Activated CD4-positive, alpha-beta memory T cell treated with anti-CD3 and anti-CD28 coated beads, Interleukin-2, amount 10 ng/mL, durations not matched to agents 7 days and 5 days (primary cell): Measurements from ENCODE around the gene EVI5L. TPM values are rescaled to one million over a fixed set of nuclear protein-coding genes. Genes with fewer than 3 reads are reported as not detected.
"Not testable (repeated sequence)": the region's sequence is repeated elsewhere in the genome, so short reads cannot be mapped to it uniquely, and the experiment has no call there.

Experiments used
- CTCF ChIA-PET: fragments of 350-600 bp; sonication (Branson Sonifier 250); formaldehyde crosslinking; loops from one replicate; lab custom pipeline; 2021; ENCODE audit warnings: antibody characterized with exemption, inconsistent platforms; lab: Charles Lee
- POLR2A ChIA-PET: fragments of 350-600 bp; sonication (Branson Sonifier 250); formaldehyde crosslinking; loops from one replicate; lab custom pipeline; 2021; ENCODE audit warnings: antibody characterized with exemption; lab: Charles Lee
- DNase-seq: peaks from one replicate; pipeline ENCODE4 v3.0.0-alpha.2; 2020
- H3K27ac Mint-ChIP-seq: one replicate; pipeline ENCODE4 v1.8.0; 2021; ENCODE audit warnings: mild to moderate bottlenecking, mixed read lengths
- H3K27me3 Mint-ChIP-seq: one replicate; pipeline ENCODE4 v1.8.0; 2021; ENCODE audit warnings: mixed read lengths
- H3K36me3 Mint-ChIP-seq: one replicate; pipeline ENCODE4 v1.8.0; 2021; ENCODE audit warnings: low read depth, mixed read lengths
- H3K4me1 Mint-ChIP-seq: one replicate; pipeline ENCODE4 v1.8.0; 2021; ENCODE audit warnings: mixed read lengths
- H3K4me3 Mint-ChIP-seq: one replicate; pipeline ENCODE4 v1.8.0; 2021; ENCODE audit warnings: mild to moderate bottlenecking, mixed read lengths
- H3K9me3 Mint-ChIP-seq: one replicate; pipeline ENCODE4 v1.8.0; 2021; ENCODE audit warnings: mixed read lengths
- total RNA-seq, 2 experiments: library from RNA; stranded (reverse); gene quantifications; one replicate each; pipeline ENCODE4 v1.2.3, GENCODE V29; 2021

EVI5L gene
- total RNA-seq, 2 experiments from 2014 or later, result 7.0 to 7.7 TPM

DNA sequence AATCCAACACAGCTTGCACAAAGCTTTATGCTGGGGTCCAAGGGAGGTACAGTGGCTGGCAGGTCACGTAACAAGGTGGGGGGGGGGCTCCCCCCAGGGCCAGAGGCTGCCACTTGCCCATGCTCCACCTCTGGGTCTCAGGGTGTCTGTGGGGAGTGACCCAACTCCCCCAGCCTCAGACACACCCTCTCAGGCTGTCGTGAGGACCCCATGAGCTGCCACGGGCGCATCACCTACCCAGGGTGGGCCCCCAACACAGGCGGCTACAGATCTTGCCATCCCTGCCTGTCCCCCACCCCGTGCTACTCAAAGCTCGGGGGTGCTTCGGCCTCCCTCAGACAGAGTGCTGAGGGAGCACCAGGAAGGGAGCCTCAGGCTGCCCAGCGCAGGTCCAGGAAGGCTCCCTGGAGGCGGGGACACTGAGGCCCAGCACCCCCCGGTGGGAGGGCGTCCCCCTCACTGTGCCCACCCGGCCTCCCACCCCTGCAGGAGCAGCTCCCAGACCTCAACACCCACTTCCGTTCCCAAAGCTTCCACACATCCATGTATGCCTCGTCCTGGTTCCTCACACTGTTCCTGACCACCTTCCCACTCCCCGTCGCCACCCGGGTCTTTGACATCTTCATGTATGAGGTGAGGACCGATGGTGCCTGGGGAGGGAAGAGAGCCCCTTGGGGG, 21.1 kb downstream of the EVI5L start:
- CTCF ChIA-PET, result no interaction called here
- Mint-ChIP-seq H3K4me1 (no peaks in the 10 kb centered on the region), H3K27ac (no peak overlapping the region), H3K36me3 (no peaks in the 10 kb centered on the region), H3K9me3 (no peaks in the 10 kb centered on the region), H3K27me3 (no peaks in the 10 kb centered on the region), H3K4me3 (no peak overlapping the region)
- POLR2A ChIA-PET, result no interaction called here
- no peak for DNase-seq

DNA sequence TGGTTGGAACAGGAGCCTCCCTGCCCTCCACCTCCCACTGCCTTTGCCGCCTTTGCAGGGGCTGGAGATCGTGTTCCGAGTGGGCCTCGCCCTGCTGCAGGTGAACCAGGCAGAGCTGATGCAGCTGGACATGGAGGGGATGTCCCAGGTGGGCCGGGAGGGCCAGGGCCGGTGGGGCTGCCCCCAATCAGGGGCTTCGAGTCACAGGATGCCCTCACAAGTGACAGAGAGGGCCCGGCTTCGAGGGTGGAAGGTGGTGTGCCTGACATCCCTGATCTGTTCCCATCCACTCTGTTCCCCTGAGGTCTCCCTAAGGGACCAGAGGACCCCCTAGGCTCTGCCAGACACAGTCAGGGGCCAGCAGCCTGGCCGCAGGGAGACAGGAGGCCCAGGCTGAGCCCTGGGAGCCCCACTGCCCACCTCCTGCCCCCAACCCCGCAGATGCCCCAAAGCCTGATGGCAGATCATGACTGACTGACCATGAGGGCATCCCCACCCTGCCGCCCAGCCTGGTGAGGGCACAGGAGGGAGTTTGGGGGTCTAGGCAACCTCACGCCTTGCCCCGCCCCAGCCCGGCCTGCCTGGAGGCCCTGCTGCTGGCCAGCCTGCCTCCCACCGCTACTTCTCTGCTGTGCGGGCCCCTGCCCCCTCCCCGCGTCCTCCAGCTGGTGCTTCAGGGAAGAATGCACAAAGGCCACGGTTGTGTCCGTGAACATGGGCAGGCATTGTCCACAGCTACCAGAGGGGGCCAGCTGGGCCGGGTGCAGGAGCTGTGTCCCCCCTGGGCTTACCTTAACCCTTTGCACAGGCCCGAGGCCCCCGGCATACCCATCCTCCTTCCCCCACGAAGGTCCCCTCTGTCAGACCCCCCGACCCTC, 21.8 kb downstream of the EVI5L start:
- no peaks in the 10 kb centered on the region for H3K36me3 Mint-ChIP-seq
- ChIA-PET CTCF (interaction anchor here (0.6 to 1.4 kb wide), 8 partner anchors 9 to 259 kb away, joined by 3 to 4 read pairs (median 3); partner anchors contain the start of genes MAP2K7 and TRAPPC5), POLR2A (interaction anchor here (1.0 kb wide), 1 partner anchor 10 kb away, joined by 3 read pairs; no protein-coding TSS in a partner anchor)
- DNase-seq, result no peak
- H3K4me1 Mint-ChIP-seq, result no peaks in the 10 kb centered on the region
- no peak overlapping the region for H3K27ac Mint-ChIP-seq
- H3K4me3 Mint-ChIP-seq, result no peak overlapping the region
- no peaks in the 10 kb centered on the region for H3K27me3 Mint-ChIP-seq
- H3K9me3 Mint-ChIP-seq, result no peaks in the 10 kb centered on the region

DNA sequence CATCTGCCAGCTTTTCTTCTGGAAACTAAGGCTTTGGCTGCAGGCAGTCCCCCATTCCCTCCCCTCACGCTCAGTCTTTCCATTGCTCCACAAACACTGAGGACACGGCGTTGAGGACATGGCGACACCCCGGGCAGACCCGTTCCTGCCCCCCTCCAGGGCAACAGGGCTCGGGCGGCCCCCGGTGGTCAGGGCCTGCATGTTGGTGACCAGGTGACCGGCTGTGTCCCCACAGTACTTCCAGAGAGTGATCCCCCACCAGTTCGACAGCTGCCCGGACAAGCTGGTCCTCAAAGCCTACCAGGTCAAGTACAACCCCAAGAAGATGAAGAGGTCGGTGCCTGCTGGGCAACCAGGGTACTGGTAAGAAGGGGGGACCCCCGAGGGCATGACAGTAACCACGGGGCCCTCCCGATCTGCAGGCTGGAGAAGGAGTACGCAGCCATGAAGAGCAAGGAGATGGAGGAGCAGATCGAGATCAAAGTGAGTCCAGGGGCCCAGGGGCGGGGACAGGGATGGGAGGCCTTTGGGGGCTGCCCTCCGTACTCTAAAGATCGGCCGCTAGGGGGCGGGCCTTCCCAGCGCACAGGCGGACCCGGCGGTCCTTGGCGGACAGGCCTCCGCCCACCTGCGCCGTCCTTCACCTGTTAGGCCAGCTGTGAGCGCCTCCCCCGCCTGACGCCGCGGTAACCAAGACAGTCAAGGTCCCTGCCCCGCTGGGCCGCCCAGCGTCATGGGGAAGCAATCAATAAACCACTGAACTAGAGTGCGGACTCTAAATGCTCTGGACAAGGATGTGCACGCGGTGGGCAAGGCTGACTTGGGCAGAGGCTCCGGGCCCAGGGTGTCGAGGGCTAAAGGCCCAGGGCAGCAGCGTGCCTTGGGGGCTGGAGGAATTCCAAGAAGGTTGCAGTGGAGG, 23.1 kb downstream of the EVI5L start:
- ChIA-PET CTCF (interaction anchor here (0.6 to 1.4 kb wide), 9 partner anchors 8 to 572 kb away, joined by 3 to 4 read pairs (median 3); partner anchors contain the start of genes MAP2K7 and TRAPPC5), POLR2A (interaction anchor here (1.0 kb wide), 1 partner anchor 9 kb away, joined by 3 read pairs; no protein-coding TSS in a partner anchor)
- no peak overlapping the region for H3K4me3 Mint-ChIP-seq
- no peaks in the 10 kb centered on the region for H3K9me3 Mint-ChIP-seq
- no peak overlapping the region for H3K27ac Mint-ChIP-seq
- no peaks in the 10 kb centered on the region for H3K36me3 Mint-ChIP-seq
- no peaks in the 10 kb centered on the region for H3K4me1 Mint-ChIP-seq
- DNase-seq, result peak; percentile 66
- no peaks in the 10 kb centered on the region for H3K27me3 Mint-ChIP-seq

DNA sequence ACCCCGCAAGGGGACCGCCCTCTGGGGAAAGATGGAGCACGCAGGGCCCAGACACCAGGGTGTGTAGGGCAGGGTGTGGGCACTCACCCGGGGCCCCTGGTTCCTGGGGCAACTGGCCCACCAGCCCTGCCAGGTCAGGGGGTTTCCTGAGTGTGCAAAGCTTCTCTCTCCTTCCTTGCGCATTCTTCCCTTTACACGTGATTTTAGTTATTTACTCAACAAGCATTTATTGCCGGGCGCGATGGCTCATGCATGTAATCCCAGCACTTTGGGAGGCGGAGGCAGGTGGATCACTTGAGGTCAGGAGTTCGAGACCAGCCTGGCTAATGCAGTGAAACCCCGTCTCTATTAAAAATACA, 23.7 kb downstream of the EVI5L start:
- Mint-ChIP-seq H3K27ac (no peak overlapping the region), H3K4me3 (no peak overlapping the region)

DNA sequence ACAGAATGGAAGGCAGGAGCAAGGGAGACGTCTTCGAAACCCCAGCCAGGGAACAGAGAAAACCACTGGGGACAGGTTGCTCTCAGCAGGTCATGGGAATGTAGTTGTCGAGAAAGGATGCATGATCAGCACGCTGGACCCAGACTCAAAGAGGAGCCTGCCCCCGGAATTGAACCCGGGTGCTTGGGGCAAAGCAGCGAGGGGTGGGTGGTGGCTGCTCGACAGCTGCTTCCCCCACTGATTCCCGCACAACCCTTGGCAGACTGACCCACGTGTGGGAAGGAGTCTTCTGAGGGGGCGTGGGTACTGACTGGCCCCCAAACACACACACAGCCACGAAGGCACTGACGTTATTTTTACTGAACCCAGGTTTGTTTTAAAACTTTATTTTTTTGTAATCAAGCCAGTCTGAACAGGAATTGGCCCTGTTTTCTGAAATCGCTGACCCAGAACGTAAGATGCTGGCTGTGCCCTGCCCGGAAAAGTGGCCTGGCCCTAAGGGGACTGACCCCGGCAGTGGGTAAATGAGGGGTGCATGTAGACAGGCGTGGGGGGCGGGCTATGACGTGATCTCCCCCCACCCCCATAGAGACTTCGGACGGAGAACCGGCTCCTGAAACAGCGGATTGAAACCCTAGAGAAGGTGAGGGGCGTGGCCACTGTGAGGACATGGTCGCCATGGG, 25.5 kb downstream of the EVI5L start:
- Mint-ChIP-seq H3K4me3 (no peak overlapping the region), H3K36me3 (no peaks in the 10 kb centered on the region), H3K4me1 (peaks cover 2% of the 10 kb centered on the region), H3K27ac (no peak overlapping the region), H3K9me3 (no peaks in the 10 kb centered on the region), H3K27me3 (no peaks in the 10 kb centered on the region)
- ChIA-PET POLR2A (no interaction called here), CTCF (interaction anchor here (0.7 kb wide), 1 partner anchor 120 kb away, joined by 3 read pairs; no protein-coding TSS in a partner anchor)
- DNase-seq, result no peak

More for the DNA sequence above, 23.7 kb downstream of the EVI5L start:
- CTCF ChIA-PET, result interaction anchor here (0.7 to 1.0 kb wide), 2 partner anchors 16 to 572 kb away, joined by 3 to 4 read pairs; no protein-coding TSS in a partner anchor
- H3K9me3 Mint-ChIP-seq, result no peaks in the 10 kb centered on the region
- POLR2A ChIA-PET, result no interaction called here
- peaks cover 2% of the 10 kb centered on the region for H3K4me1 Mint-ChIP-seq
- DNase-seq, result no peak
- no peaks in the 10 kb centered on the region for H3K36me3 Mint-ChIP-seq
- H3K27me3 Mint-ChIP-seq, result no peaks in the 10 kb centered on the region

DNA sequence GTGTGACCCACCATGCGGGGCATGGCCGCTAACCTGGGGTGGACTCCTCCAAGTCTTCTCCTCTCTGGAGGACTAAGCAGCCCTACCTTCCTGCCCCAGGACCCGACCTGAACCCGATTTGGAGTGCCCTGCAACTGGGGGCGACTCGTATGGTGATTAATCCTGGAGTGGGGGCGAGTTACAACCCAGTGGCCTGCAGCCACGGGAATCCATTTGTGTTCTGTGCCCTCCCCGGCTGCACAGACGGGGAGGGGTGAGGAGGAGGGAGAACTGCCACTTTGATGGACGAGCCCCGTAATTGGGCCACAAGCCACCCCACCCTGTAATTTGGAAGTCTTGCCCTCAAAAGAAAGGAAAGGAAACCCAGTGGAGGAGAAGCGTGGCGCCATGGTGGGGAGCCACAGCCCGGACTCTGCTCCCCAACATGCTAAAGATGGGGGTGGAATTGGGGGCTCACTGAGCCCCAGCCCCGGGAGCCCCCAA, 26.1 kb downstream of the EVI5L start:
- Mint-ChIP-seq H3K4me3 (no peak overlapping the region), H3K4me1 (peaks cover 2% of the 10 kb centered on the region), H3K27ac (no peak overlapping the region), H3K36me3 (no peaks in the 10 kb centered on the region), H3K27me3 (peaks cover under 1% of the 10 kb centered on the region), H3K9me3 (no peaks in the 10 kb centered on the region)
- DNase-seq, result no peak
- CTCF ChIA-PET, result no interaction called here
- POLR2A ChIA-PET, result no interaction called here

DNA sequence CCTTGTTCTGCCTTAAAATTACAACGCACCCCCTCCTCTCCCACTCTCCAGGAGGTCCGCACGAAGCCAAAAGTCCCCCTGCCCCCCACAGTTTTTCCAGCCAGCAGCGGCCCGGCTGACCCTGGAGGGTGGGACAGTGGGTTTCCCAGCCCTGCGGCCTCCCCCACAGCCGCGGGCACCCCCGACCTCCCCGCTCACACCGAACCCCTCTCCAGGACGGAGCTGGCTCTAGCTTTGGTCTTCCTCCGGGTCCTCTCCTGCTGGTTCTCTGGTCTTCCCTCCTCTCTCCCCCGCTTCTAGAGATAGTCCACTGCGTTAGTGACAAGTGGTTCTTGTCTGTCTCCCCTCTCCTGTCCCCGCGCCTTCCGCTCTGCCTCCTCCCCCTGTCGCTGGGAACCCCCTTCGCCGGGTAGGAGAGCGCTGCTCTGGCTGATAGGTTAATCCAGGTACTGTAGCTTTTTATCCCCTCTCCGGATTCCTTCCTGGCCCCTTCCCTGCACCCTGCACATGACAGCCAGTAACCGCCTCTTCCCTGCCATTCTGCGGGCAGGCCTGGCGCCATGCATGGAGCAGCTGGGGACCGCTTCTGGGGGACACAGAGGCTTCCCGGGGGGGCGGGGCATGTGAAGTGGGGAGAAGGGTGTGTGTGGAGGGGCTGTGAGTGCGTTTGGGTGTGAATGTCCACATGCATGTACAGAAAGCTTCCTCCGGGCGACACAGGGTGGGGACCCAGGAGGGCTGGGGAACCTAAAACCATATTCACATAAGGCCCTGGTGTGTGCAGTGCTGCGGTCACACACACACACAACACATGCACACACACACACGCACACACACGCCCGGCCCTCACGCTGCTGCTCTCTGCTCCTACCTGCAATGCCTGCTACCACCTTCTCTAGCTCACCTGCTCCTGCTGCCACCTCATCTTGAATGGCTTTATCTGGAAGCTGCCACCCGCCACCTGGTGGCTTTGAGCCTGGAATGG, 27.0 kb downstream of the EVI5L start:
- Mint-ChIP-seq H3K27ac (no peak overlapping the region), H3K4me1 (peaks cover 3% of the 10 kb centered on the region)
- POLR2A ChIA-PET, result interaction anchor here (1.5 kb wide), 1 partner anchor 13 kb away, joined by 4 read pairs; no protein-coding TSS in a partner anchor

DNA sequence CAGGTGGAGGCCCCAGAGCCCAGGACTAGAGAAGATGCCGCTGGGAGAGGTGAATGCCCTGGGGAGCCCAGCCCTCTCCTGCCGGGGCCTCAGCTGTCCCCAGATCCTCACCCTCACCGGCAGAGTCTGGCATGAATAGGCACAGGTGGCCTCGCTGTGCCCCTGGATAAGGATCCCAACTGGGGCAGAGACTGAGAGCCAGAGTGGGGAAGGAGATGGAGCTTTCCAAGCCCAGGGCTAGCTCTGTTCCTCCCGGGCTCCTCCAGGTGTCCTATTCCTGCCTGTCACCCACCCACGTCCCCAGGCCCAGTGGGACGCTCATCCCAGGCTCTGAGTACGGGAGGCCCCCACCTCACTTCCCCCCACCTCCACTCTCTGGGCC, 27.7 kb downstream of the EVI5L start:
- H3K9me3 Mint-ChIP-seq, result no peaks in the 10 kb centered on the region
- ChIA-PET POLR2A (interaction anchor here (1.5 kb wide), 1 partner anchor 12 kb away, joined by 4 read pairs; no protein-coding TSS in a partner anchor), CTCF (interaction anchor here (0.8 to 4.5 kb wide), 4 partner anchors 11 to 87 kb away, joined by 3 to 25 read pairs (median 3); partner anchors contain the start of gene MAP2K7)
- DNase-seq, result no peak
- H3K4me3 Mint-ChIP-seq, result no peak overlapping the region
- no peaks in the 10 kb centered on the region for H3K36me3 Mint-ChIP-seq
- peaks cover 5% of the 10 kb centered on the region for H3K4me1 Mint-ChIP-seq
- no peak overlapping the region for H3K27ac Mint-ChIP-seq
- peaks cover 7% of the 10 kb centered on the region for H3K27me3 Mint-ChIP-seq

More for the DNA sequence above, 27.0 kb downstream of the EVI5L start:
- no peaks in the 10 kb centered on the region for H3K9me3 Mint-ChIP-seq
- no peaks in the 10 kb centered on the region for H3K36me3 Mint-ChIP-seq
- no peak overlapping the region for H3K4me3 Mint-ChIP-seq
- peaks cover 7% of the 10 kb centered on the region for H3K27me3 Mint-ChIP-seq
- CTCF ChIA-PET, result interaction anchor here (1.1 to 4.5 kb wide), 3 partner anchors 12 to 88 kb away, joined by 3 to 25 read pairs (median 3); partner anchors contain the start of gene MAP2K7
- DNase-seq, result no peak

DNA sequence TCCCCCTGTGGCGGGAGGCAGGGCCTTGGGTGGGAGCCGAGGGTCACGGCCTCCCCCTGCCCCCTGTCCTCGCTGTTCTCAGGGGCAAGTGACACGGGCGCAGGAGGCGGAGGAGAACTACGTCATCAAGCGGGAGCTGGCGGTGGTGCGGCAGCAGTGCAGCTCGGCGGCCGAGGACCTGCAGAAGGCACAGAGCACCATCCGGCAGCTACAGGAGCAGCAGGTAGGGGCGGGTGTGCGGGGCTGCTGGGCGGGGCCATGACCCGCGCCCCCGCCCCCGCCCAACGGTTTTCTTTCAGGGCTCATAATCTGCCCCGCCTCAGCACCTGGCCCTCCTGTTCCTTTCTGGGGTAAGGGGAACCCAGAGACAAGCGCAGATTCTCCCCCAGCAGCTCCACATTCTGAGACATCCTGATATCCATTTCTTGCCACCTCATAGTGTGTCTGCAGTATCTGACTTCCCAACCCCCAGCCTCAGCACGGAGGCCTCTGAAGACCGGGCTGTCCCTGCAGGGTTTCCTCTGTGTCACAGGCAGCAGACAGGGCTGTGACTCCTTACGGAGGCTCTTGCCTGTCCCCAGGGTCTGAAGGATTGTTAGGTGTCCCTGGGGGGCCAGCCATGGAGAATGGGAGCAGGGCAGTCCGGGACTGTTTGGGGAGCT, 28.2 kb downstream of the EVI5L start:
- POLR2A ChIA-PET, result interaction anchor here (1.5 kb wide), 1 partner anchor 11 kb away, joined by 4 read pairs; no protein-coding TSS in a partner anchor

DNA sequence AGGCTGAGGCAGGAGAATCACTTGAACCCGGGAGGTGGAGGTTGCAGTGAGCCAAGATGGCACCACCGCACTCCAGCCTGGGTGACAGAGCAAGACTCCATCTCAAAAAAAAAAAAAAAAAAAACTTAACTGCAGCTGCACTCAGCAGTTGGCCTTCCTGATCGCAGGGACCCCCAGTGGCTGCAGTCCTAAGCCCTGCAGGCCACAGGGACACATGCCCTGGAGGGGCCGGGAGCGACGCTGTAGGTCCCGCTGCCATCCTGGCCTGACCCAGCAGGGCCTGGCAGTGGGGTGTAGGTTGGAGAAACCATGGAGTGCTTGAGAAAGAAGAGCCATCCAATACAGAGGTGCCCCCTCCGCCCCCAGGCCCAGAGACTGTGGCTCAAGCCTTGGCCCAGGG, 29.1 kb downstream of the EVI5L start:
- H3K4me3 Mint-ChIP-seq, result not testable (repeated sequence)

More for the DNA sequence above, 28.2 kb downstream of the EVI5L start:
- no peak for DNase-seq
- no peak overlapping the region for H3K4me3 Mint-ChIP-seq
- H3K4me1 Mint-ChIP-seq, result peaks cover 5% of the 10 kb centered on the region
- no peak overlapping the region for H3K27ac Mint-ChIP-seq
- CTCF ChIA-PET, result interaction anchor here (0.7 to 4.5 kb wide), 5 partner anchors 11 to 121 kb away, joined by 3 to 25 read pairs (median 3); partner anchors contain the start of gene MAP2K7
- H3K36me3 Mint-ChIP-seq, result no peaks in the 10 kb centered on the region
- no peaks in the 10 kb centered on the region for H3K9me3 Mint-ChIP-seq
- peaks cover 7% of the 10 kb centered on the region for H3K27me3 Mint-ChIP-seq

More for the DNA sequence above, 29.1 kb downstream of the EVI5L start:
- POLR2A ChIA-PET, H3K36me3 Mint-ChIP-seq, H3K9me3 Mint-ChIP-seq, DNase-seq, H3K27me3 Mint-ChIP-seq, H3K4me1 Mint-ChIP-seq, H3K27ac Mint-ChIP-seq: not testable (repeated sequence)
- CTCF ChIA-PET, result interaction anchor here (4.5 kb wide), 1 partner anchor 10 kb away, joined by 25 read pairs; no protein-coding TSS in a partner anchor
